ENCODE results near the gene OR4K5.
"Not testable (repeated sequence)": the region's sequence is repeated elsewhere in the genome, so short reads cannot be mapped to it uniquely, and the experiment has no call there.

OR4K5 gene, protein sequence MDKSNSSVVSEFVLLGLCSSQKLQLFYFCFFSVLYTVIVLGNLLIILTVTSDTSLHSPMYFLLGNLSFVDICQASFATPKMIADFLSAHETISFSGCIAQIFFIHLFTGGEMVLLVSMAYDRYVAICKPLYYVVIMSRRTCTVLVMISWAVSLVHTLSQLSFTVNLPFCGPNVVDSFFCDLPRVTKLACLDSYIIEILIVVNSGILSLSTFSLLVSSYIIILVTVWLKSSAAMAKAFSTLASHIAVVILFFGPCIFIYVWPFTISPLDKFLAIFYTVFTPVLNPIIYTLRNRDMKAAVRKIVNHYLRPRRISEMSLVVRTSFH

DNA sequence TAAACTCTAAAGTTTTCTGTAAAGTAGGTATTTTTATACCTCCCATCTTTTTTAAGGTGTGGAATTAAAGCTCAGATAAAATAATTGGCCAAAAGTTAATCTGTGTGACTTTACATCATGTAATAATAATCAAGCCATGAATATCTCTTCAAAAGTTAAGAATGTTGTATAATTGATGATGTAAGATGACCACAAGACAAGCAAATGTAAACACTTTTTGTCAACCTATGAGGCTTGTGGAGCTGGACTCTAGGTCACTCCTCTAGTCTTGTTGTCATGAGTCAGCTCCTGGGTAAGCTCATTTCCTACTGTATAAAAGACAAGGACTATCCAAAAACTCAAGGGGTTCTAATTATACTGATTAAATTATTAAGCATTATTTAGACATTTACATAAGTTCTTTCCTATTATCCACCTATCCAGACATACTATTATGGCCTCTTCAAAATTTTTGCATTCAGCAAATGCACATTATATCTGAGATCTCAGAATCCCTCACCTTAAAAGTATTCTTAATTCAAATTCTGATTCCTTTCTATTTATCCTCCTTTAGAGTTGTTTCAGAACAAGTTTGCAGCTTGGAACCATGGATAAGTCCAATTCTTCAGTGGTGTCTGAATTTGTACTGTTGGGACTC lies at the start of gene OR4K5:
Gene OR4K5 (plus strand): TSS at position 587 of the 637 bp plus-strand sequence. CDS start 0 bp downstream, at position 587.
- DNase-seq = no peak

DNA sequence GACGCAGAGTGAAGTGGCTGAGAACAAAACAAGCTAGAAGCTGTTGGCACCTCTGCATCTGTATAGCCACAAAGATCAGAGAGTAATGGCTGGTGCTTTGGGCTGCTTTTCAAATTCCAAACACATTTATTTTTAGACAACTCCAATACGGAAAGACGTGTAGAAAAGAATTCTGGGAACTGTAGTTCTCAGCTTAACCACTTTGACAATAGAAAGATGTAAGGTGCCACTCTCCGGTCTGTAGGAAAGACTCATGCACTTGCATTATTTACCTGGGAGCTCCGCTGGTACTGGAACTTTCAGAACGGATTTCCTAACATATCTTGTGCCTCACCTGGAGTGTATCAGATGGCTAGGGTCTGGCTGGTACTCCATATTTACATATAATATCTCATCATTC lies 47.2 kb upstream of the OR4K5 start:
- no peak for DNase-seq

DNA sequence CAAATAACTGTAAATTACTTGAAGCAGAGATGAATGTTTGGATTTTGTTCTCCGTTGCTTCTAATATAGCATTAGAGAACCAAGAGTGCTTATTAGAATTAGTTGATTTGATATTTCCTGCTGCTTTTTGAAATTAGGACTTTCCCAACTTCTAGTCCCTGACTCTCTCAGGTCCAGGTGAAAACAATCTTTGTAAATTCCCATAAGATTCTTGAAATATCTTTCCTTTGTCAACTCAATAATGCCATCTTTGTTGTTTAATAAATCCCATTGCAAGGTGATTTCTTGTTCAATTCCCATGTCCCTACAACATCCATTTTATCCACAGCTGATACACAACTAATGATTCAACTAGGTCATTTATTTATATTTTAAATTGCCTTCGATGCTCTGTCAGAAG lies 45.6 kb upstream of the OR4K5 start, which contains the start of gene OR4K2:
Gene OR4K2 (plus strand): TSS at position 301 of the 400 bp plus-strand sequence. CDS start 1,126 bp downstream, outside the sequence.
- DNase-seq = no peak

DNA sequence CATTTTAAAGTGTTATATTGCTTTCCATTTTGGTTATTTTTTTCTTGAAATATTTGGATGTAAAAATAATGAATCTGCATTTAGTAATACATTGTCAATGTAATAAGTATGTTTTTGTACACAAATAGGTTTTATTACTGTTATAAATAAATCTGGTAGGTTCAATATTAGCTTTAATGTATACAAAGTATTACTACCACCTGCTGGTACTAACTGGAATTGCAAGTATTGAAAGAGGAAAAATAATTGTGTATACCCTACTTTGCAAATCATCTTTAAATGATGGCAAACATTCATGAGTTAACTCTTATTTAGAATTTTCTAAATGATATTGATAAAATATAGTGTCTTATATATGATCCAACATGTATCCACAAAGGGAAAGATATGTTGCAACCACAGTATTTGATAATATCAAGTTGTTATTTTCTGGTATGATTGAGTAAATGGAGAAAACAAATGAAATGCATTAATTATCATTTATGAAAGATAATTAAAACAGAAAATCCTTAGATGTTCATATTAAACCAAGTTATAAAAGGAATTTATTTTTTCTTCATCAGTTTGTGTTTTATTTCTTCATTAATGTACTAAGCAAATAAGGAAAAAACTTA lies 42.3 kb upstream of the OR4K5 start:
- DNase-seq = no peak

DNA sequence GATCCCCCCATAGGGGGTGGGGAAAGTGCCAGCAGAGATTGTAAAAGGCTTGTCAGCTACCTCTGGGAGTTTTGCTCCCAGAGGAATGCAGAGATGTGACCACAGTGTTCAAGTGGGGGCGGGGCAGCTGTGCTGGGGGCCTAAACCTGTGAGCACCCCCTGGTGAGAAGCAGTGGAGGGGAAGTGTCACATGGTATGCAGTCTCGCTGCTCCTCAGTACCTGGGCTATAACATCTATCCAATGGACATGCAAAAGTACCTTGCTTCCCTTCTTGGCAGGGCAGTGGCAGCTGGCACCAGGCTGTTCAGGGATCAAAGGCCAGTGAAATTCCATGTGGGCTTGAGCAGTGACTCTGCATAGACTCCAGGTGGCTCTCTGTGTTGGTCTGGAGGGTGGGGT lies 25.1 kb upstream of the OR4K5 start:
- no peak for DNase-seq

DNA sequence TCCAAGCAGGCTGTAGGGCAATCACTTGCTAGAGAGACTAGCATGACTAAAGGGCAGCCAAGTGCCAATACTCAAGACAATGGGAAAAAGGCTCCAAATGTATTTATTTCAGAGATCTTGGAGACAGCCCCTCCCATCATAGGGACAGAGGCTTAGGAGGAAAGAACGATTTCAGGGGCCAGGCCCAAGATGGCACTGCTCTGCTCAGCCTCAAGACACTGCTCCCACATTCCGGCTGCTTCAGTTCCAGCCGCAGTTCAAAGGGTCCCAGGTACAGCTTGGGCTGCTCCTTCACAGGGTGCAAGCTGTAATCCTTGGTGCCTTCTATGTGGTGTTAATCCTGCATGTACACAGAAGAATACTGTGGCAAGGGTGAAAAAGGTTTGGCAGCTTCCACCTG lies 19.4 kb upstream of the OR4K5 start:
- DNase-seq = no peak

DNA sequence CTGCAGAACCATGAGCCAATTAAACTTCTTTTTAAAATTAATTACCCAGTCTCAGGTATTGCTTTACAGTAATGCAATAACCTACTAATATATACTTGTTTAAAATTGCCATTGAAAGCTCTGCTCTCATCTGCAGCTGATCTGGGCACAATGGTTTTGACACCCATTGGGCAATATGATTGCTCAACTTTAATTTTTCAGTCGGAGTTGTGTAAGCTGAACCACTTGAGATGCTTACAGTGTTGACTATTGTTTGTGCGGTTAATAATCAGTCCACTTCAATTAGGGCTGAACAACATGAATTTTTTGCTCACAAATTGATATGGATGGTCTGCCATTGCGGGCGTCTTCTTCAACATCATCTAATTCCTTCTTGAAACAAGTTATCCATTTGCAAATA lies 18.0 kb upstream of the OR4K5 start:
- DNase-seq = no peak

DNA sequence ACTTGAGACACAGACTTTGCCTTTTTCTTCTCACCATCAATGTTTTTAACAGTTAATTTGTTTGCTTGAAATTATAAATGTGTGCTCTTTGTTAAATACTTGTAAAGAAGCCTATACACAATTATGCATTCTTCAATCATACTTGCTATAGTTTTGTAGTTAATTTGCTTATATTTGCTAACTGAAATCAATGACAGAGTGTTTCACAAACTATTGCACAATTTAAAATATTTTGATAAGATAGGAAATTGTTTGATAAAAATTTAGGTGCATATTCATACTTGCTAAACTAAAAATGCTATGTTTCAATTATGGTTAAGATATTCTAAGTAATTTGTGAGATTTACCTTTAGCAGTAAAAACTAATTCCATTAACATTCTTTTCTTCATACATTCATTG lies 13.7 kb upstream of the OR4K5 start:
- DNase-seq = no peak

DNA sequence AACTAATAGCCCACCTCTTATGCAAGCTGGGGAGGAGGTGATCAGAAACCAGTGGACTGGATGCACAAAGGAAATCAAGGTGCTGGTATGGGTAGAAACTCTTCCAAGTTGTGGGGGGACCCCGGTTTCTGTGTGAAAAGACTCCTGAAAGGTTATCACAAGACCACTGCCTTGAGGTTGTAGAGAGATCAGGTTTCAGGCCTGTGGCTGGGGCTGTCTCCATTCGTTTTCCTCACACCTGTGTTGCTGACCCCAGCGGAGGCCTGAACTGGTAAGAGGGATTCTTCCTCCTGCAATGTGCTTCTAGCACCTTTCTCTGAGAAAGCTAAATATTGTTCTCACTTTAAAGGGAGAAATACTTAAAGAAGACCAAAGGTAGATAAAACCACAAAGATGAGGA lies 9.3 kb upstream of the OR4K5 start:
- DNase-seq = no peak

DNA sequence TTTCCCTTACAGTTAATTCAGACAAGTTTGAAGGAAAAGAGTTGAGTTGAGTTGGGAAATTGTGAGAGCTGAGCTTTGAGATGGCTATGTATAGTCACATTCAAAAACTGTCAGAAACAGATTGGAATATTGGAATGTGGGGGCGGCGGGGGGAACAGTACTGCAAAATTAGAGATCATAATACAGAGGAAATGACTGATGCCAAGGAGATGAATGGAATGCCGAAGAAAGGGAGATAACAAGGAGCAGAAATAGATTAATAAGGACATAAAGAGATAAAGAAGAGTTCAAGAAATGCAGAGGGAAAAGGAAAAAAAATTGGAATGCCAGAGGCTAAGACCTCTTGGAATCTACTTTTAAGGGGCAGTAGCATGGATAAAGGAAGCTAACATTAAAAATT lies 3.2 kb upstream of the OR4K5 start:
- no peak for DNase-seq

DNA sequence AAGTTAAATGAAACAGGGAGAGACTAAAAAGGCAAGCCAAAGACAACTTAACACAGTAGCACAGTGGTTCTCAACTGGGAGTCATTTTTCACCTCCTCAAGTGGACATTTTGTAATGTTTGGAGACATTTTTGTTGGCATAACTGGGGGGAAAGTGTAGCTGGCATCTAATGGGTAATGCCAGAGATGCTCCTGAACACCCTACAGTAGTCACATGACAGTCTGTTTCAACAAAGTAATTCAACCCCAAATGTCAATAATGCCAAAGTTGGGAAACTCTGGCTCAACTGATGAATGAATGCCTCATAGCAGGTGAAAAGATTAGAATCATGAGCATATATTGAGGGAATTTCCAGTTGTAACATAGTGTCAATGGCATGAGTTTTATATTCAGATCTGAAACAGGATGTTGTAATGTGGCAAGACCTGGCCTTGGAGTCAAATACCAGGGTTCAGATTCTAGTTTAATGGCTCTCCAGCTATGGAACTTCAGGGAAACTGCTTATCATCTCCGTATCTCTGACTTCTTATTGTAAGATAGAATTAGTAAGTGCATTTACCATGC lies 2.4 kb upstream of the OR4K5 start:
- DNase-seq = no peak

DNA sequence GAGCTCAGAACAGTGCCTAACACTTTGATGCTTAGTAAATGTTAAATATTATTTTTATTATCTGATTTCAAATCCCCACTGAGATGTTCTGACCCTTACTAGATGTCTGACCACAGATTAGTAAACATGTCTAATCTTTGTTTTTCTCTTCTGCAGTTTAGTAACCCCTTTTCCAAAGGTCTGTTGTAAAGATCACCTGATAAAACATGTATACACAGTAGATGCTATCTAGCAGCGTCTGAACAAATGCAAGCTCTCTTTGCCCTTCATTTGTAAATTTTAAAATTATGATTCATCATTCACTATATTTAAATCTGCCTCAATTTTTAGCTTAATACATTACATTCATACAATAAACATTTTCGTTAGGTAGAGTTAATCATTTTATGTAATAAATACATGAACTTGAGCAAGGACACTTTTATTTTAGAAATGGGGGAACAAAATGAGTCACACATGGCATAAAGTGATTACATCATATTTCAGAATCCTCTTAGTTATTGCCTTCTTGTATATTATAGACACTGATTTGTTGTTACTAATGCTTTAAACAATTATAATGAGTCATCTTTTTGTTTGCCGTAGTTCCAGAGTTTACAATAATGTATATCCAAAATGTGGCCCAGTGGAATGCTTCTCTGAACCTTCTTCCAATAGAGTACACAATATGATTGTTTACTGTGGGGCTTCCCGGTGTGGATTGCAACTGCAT lies 1.7 kb upstream of the OR4K5 start:
- no peak for DNase-seq

DNA sequence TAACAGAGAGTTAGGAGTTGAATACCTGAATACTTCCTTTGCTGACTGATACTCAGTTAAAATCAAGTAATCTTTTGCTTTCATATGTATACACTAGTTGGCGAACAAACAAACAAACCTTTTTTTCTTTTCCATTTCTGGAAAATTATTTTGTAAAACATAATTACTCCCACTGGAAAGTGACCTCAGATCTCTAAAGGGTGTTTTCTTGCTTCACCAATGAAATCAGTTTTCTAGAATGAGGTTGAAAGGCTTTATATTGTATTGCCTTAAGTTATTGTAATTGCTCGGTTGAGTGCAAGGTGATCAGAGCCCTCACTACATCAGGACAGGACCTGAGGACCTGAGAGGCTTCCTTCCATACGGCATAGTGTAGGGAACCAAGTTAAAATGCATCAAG lies 10.2 kb downstream of the OR4K5 start, which contains the start of gene OR4K1:
Gene OR4K1 (plus strand): TSS at position 301 of the 400 bp plus-strand sequence. CDS start 4,750 bp downstream, outside the sequence.
- no peak for DNase-seq

DNA sequence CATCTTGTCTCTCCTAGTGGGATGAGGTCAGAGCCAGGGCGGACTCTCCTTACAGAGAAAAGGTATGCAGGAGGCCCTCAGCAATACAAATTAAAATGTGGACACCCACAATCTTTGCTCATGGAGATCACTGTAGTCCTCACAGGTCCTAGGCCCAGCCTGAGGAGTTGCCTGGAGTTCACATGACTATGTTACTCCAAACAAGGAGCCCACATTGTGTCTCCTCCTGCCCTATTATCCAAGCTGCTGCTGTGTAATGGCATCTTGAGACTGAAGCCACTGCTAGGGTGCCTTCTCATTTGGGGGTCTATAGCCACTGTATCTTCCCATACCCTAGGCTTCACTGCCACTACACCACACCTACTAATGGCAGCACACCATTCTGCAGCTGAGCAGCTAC lies 21.3 kb downstream of the OR4K5 start:
- no peak for DNase-seq

DNA sequence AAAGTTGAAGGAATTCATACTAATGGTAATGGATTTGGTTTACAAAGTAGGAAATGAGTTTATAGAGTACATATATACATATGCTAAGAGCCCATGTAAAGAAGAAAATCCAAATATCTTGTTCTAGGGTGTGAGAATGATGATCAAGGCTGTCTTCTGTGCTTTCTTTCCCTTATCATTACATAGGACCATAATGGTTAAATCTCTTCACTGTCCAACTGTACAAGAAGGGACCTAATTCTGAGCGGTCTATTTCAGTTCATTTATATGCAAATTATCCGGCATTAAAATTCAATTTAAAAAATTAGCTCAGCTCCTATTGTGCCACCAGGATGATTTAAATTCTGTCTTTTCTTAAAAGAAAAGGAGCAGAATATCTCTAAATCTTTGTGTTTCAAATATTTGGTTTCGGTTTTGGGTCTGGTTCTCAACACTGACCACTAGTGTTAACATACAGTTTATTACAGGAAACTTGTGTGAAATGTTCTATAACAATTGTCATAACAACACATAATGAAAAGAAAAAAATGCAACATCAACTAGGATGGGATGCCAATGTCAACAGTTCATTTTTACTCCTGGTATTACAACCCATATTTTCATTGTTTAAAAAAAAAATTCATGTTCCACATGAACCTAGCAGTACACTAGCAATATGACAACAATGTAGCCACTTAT lies 27.1 kb downstream of the OR4K5 start:
- DNase-seq = no peak

DNA sequence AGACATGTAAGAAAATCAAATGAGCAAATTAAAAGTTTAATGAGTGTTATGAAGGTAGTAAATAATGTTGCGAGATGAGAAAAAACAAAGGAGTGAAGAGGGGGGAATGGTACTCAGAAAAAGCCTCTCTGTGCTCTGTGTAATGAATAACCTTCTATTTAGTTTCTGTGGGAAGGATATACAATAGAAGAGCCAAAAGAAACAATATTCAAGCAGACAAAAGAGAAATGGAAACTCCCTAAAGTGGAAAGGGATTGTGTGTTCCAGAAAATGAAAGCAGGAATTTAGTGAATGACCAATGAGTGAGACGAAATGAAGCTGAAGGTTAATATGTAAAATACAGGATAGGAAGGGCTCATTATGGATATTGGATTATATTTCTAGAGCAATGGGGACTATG lies 28.8 kb downstream of the OR4K5 start:
- no peak for DNase-seq

DNA sequence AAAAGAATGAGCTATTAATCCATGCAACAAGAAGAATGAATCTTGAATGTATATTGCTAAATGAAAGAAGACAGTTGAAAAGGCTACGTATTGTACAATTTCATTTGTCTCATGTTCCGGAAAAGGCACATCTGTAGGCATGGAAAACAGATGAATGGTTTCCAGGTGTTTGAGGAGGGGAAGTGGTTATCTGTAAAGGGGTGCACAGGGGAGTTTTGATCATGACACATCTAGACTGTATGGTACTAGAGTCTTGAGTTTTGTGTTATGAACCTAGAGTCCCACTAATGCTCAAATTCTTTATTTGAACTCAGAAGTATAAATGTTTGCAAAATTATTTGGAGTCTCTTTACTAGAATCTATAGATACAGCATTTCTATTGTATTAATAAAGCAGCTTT lies 49.3 kb downstream of the OR4K5 start:
- not testable (repeated sequence) for DNase-seq
